ENCODE results near the gene VILL.
"Not testable (repeated sequence)": the region's sequence is repeated elsewhere in the genome, so short reads cannot be mapped to it uniquely, and the experiment has no call there.

DNA sequence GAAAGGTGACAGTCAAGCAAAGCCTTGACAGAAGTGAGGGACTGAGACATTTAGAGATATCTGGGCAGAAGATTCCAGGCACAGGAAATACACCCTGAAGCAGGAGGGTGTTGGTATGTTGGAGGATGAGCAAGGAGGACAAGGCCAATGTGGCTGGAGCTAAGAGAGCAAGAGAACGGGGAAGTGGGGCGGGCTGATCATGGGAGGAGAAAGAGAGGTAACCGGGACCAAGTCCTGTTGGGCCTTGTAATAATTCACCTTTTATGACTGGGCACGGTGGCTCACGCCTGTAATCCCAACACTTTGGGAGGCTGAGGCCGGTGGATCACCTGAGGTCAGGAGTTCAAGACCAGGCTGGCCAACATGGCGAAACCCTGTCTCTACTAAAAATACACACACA is 43.0 kb downstream of the VILL start:
- not testable (repeated sequence) for TF ChIP-seq YY1 (IDR thresholded peaks at IDR 0.05; ENCODE audit: insufficient read depth, insufficient read length); SUZ12 (IDR thresholded peaks at IDR 0.05; ENCODE audit: extremely low read depth, insufficient read depth, insufficient read length)
